H54 (cell line): ENCODE data around the gene NF1.

Experiments used
- DNase-seq: peaks from one replicate; pipeline ENCODE4 v3.0.0; 2011; ENCODE audit warnings: low spot score, mixed read lengths; ENCODE audit not compliant: insufficient read length
- FAIRE-seq: peaks from 3 replicates; lab custom pipeline; 2011; peaks lifted over from hg19 to GRCh38; lab: Jason Lieb, UNC
- POLR2A ChIP-seq: IDR thresholded peaks from 2 replicates; pipeline ENCODE4 v1.6.1; 2011; ENCODE audit warnings: low read depth, mild to moderate bottlenecking, low read length

Gene NF1

GRCh38 chr17:31417051-31417792 is 322.4 kb downstream of the NF1 start:
- FAIRE-seq (no peak), DNase-seq (no peak)
- no peak for TF ChIP-seq POLR2A

GRCh38 chr17:31418773-31419350 is 324.1 kb downstream of the NF1 start:
- no peak for TF ChIP-seq POLR2A
- DNase-seq (no peak), FAIRE-seq (no peak)

- FAIRE-seq (no peak), DNase-seq (no peak)
- TF ChIP-seq POLR2A = no peak
These were observed 327.7 kb downstream of the NF1 start for GRCh38 chr17:31422443-31422842.

- DNase-seq (no peak), FAIRE-seq (no peak)
- TF ChIP-seq POLR2A = no peak
These were observed 330.1 kb downstream of the NF1 start for GRCh38 chr17:31424944-31425281.

- DNase-seq (no peak), FAIRE-seq (no peak)
- TF ChIP-seq POLR2A = no peak
These were observed 330.7 kb downstream of the NF1 start for GRCh38 chr17:31425282-31426040.
